ENCODE results near the gene ITGAD. TPM values are rescaled to one million over a fixed set of nuclear protein-coding genes. Genes with fewer than 3 reads are reported as not detected.
"Not testable (repeated sequence)": the region's sequence is repeated elsewhere in the genome, so short reads cannot be mapped to it uniquely, and the experiment has no call there.

The ITGAD gene
- total RNA-seq, 1 donor from 2014 or later = not detected

- no peak for DNase-seq
Measured at GRCh38 chr16:31430380-31431052, 37.4 kb downstream of the ITGAD start.

GRCh38 chr16:31435341-31436220 lies 42.4 kb downstream of the ITGAD start:
- no peak for DNase-seq

- no peak for DNase-seq
Measured at GRCh38 chr16:31436221-31437045, 43.3 kb downstream of the ITGAD start.

- DNase-seq = no peak
Measured at GRCh38 chr16:31438414-31438813, 45.3 kb downstream of the ITGAD start.

- DNase-seq = not testable (repeated sequence)
Measured at GRCh38 chr16:31439023-31439422, 45.9 kb downstream of the ITGAD start.

- no peak for DNase-seq
Measured at GRCh38 chr16:31439519-31439918, 46.4 kb downstream of the ITGAD start.

- no peak for DNase-seq
Measured at GRCh38 chr16:31440516-31441184, 47.5 kb downstream of the ITGAD start.

GRCh38 chr16:31441956-31442355 lies 48.8 kb downstream of the ITGAD start:
- no peak for DNase-seq

GRCh38 chr16:31445931-31446330 lies 52.8 kb downstream of the ITGAD start:
- not testable (repeated sequence) for DNase-seq

- no peak for DNase-seq
Measured at GRCh38 chr16:31451201-31451600, 58.1 kb downstream of the ITGAD start.

GRCh38 chr16:31451681-31452351 lies 58.7 kb downstream of the ITGAD start:
- DNase-seq = no peak

GRCh38 chr16:31452631-31453106 lies 59.5 kb downstream of the ITGAD start:
- DNase-seq = no peak

GRCh38 chr16:31453255-31454204 lies 60.4 kb downstream of the ITGAD start:
- DNase-seq = no peak

GRCh38 chr16:31455601-31456314 lies 62.6 kb downstream of the ITGAD start:
- no peak for DNase-seq

- DNase-seq = no peak
Measured at GRCh38 chr16:31456988-31457360, 63.8 kb downstream of the ITGAD start.

- no peak for DNase-seq
Measured at GRCh38 chr16:31458073-31458843, 65.1 kb downstream of the ITGAD start.

GRCh38 chr16:31458844-31459686 lies 65.9 kb downstream of the ITGAD start, which contains the start of gene ARMC5:
Gene ARMC5 (plus strand): TSS chr16:31459501. CDS start chr16:31459525, 24 bp downstream.
- peak; percentile 95 for DNase-seq
